Adipocyte (in vitro differentiated cells): Measurements from ENCODE around the gene FMN1.

ENCODE experiments used
- DNase-seq: peaks from one replicate; pipeline ENCODE4 v3.0.0-alpha.2; 2015; ENCODE audit warnings: low read depth
- H3K27me3 ChIP-seq: replicated peaks from 2 replicates; pipeline ENCODE4 v1.7.0; 2013; ENCODE audit warnings: mild to moderate bottlenecking, low read length, moderate library complexity; ENCODE audit not compliant: control insufficient read depth, insufficient read depth
- H3K36me3 ChIP-seq: 2 replicates; pipeline ENCODE4 v1.7.0; 2013; ENCODE audit warnings: low read length, mild to moderate bottlenecking, moderate library complexity; ENCODE audit not compliant: control insufficient read depth, insufficient read depth, severe bottlenecking
- H3K4me1 ChIP-seq: 2 replicates; pipeline ENCODE4 v1.7.0; 2013; ENCODE audit warnings: mild to moderate bottlenecking, low read length, moderate library complexity; ENCODE audit not compliant: control insufficient read depth, insufficient read depth
- H3K4me3 ChIP-seq: 2 replicates; pipeline ENCODE4 v1.7.0; 2013; ENCODE audit warnings: mild to moderate bottlenecking, low read length, moderate library complexity
- H3K9ac ChIP-seq: 2 replicates; pipeline ENCODE4 v1.7.0; 2013; ENCODE audit warnings: mild to moderate bottlenecking, low read length, moderate library complexity
- H3K9me3 ChIP-seq: 2 replicates; pipeline ENCODE4 v1.7.0; 2013; ENCODE audit warnings: mild to moderate bottlenecking, low read length, moderate library complexity; ENCODE audit not compliant: control insufficient read depth

FMN1 gene

DNA sequence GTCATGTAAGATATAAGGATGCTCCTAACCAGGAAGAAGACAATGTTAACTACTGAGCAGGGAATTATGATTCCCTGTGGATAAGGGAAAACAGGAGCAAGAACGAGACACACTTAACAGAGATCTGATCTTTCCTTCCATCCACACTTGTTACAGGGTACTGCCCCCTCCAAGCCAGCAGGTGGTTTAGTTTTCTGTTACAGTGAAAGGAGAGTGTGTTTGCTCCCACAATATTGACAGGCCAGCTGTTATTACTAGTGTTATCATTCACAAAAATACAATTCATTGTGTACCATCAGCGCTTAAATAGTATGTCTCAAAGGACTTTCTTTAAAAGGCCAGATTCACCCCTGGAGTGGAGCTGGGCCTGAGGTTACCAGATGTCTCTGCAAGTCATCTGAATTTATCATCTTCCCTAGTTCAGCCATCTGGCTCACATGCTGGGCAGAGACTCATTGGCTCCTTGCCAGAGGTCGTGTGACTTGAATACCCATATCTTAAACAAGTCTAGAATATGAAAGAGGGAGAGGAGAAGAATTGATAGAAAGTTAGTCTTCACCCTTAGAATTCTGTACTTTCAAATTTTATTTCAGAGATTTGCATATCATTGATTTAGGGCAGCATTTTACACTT is 16.8 kb upstream of the FMN1 start:
- Histone ChIP-seq H3K9me3 (no peaks in the 10 kb centered on the region), H3K27me3 (peaks cover 12% of the 10 kb centered on the region), H3K9ac (no peak overlapping the region), H3K4me3 (no peak overlapping the region), H3K36me3 (no peaks in the 10 kb centered on the region), H3K4me1 (no peaks in the 10 kb centered on the region)
- DNase-seq = no peak

DNA sequence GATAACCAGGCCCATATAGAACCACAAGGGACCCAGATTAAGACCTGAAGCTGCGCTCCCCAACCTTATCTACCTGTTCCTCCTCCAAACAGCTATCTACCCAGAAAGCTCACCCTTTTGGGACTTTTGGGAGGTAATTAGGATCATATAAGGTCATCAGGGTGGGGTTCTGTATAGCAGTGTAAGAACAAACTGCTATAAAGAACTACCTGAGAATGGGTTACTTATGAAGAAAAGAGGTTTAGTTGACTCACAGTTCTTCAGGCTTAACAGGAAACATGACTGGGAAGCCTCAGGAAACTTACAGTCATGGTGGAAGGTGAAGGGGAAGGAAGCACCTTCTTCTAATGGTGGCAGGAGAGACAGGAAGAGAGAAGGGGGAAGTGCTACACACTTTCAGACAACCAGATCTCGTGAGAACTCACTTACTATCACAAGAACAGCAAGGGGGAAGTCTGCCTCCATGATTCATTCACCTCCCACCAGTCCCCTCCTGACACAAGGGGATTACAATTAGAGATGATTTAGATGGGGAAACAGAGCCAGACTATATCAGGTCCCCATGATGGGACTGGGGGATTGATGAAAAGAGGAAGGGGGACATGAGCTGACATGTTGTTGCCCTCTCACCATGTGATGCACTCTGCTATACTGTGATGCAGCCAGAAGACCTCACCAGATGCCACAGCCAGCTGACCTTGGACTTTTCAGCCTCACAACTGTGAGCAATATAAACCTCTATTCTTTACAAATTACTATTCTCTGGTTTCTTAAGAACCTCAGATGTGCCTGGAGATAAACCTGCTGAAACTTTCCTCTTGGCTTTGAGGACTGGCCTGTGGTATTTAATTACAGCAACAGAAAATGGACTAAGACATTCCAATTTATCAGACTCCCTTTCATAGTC is 15.3 kb upstream of the FMN1 start:
- DNase-seq = no peak
- peaks cover 2% of the 10 kb centered on the region for H3K27me3 ChIP-seq
- H3K36me3 ChIP-seq = no peaks in the 10 kb centered on the region

DNA sequence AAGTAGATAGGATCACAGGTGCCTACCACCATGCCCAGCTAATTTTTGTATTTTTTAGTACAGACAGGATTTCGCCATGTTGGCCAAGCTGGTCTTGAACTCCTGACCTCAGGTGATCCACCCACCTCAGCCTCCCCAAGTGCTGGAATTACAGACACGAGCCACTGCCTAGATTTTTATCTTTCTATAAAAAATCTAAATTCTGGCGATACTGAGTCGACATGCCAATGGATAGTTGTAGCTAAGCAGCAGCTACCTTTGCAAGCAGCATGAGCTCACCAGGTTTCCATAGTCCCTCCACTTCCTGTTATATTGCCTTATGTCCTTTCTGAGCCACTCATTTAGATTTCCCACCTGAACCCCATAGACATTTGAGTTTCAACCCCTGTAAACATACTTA is 13.1 kb upstream of the FMN1 start:
- H3K9ac ChIP-seq = no peak overlapping the region

More for the DNA sequence above, 15.3 kb upstream of the FMN1 start:
- H3K9ac ChIP-seq = no peak overlapping the region
- H3K4me1 ChIP-seq = no peaks in the 10 kb centered on the region
- no peaks in the 10 kb centered on the region for H3K9me3 ChIP-seq
- H3K4me3 ChIP-seq = no peak overlapping the region

DNA sequence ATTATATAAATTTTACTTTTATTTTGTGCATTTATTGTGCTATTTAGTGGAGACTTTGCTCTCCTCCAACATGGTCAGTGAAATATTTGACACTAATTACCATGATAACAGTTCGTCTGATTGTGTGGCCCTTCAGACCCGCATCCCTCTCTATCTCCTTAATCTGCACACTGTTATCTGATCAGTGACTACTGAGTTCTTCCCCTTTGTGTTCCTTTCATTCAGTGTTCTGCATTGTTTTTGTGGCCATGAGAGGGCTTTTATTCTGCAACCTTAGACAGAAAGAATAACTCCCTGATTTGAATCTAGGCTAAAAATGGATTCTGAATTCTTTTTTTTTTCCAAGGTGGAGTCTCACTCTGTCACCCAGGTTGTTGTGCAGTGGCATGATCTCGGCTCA is 11.9 kb upstream of the FMN1 start:
- Histone ChIP-seq H3K27me3 (peaks cover 5% of the 10 kb centered on the region), H3K36me3 (no peaks in the 10 kb centered on the region), H3K4me3 (no peak overlapping the region), H3K4me1 (peaks cover 8% of the 10 kb centered on the region), H3K9ac (no peak overlapping the region), H3K9me3 (no peaks in the 10 kb centered on the region)
- no peak for DNase-seq

More for the DNA sequence above, 13.1 kb upstream of the FMN1 start:
- no peaks in the 10 kb centered on the region for H3K36me3 ChIP-seq
- H3K27me3 ChIP-seq = peaks cover 5% of the 10 kb centered on the region
- H3K4me3 ChIP-seq = no peak overlapping the region
- no peaks in the 10 kb centered on the region for H3K9me3 ChIP-seq
- no peak for DNase-seq
- no peaks in the 10 kb centered on the region for H3K4me1 ChIP-seq

DNA sequence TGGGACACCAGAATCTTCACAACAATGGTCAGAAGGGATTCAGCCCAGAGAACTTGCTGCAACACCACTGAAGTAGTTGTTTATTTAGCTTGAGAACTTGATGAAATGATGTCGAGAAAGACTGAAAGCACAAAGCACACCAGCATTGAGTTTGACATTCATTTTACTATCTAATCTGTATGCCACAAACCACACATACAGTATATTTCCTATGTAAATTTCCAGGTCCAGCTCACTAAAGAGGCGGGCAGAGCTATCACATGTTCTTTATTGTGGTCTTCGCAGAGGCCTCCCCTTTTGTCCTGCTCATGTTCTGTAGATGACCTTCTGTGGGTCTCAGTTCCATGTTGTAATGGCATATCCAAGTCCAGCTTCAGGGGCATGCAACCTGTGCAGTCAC is 10.4 kb upstream of the FMN1 start:
- peaks cover 18% of the 10 kb centered on the region for H3K27me3 ChIP-seq
- H3K36me3 ChIP-seq = no peaks in the 10 kb centered on the region
- H3K9me3 ChIP-seq = no peaks in the 10 kb centered on the region
- H3K9ac ChIP-seq = no peak overlapping the region
- no peak overlapping the region for H3K4me3 ChIP-seq
- peaks cover 8% of the 10 kb centered on the region for H3K4me1 ChIP-seq
- no peak for DNase-seq

DNA sequence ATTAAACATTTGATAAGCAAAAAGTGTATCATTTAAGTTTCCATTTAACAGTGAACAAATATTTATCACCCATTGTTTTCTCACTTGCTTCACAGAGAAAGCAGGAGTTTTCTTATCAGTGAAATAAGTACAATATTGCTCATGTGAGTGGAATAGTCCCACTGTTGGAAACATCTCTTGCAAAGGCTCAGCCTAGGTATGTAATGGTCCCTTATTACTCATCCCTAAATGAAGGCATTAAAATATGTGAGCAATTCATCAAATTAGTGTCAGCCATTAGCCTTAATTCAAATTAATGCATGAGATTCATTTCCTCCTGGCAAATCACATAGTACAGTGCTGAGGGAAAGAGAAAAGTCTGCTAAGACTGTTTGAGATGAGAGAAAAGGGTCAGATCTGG is 9.6 kb upstream of the FMN1 start:
- Histone ChIP-seq H3K36me3 (no peaks in the 10 kb centered on the region), H3K4me1 (peaks cover 8% of the 10 kb centered on the region), H3K9me3 (no peaks in the 10 kb centered on the region), H3K4me3 (no peak overlapping the region), H3K27me3 (peaks cover 23% of the 10 kb centered on the region), H3K9ac (no peak overlapping the region)
- DNase-seq = no peak

DNA sequence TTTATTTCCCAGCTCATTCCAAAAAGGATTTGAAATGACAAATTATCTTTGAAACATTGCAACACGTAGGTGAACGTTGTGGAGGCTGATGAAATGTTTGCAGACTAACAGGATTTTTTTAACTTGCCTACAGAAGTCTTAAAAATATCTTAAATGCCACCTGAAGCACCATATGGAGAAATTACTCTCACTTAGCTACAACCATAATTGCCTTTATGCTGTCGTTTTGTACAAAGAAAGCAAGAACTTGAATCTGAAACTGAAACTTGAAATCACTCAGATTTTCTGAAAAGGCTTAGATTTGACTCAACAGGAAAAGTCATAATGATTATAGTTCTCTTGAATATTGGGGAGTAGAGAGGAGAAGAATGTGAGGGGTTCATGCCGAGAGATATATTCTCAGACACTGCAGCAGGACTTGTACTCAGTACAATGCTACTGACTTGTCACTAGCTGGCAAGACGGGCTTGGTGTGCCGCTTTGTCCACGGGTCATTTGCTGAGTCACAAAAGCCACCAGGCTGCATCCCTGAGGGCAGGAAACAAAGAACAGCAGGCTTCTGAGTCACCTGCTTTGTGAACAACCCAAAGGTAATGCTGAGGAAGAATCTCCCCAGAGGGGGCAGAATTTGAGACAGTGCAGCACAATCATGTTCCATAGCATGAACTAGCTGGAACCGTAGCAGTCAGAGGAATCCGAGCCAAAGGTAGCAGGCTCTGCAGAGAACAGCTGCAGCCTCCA is 7.1 kb upstream of the FMN1 start:
- peak overlapping the region; percentile 71 for H3K4me3 ChIP-seq

DNA sequence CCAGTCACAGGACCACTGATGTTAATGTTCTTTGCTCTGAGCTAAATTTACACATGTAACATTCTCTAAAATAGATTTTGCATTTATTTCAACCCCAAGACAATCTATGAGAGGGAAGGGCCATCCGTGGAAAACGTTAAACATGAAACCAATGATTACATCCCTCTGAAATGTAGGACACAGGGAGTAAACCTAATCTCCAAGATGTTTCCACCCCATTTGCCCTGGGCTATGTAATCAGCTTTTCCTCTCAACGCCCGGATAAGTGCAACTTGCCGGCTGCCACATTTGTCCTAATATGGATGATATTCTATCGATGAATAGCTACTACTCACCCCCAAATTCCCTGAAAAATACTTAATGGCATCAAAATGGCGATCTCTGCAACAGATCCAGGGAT is 6.4 kb upstream of the FMN1 start:
- no peak for DNase-seq
- Histone ChIP-seq H3K9ac (no peak overlapping the region), H3K4me3 (no peak overlapping the region), H3K4me1 (peaks cover 8% of the 10 kb centered on the region), H3K27me3 (peaks cover 23% of the 10 kb centered on the region), H3K9me3 (no peaks in the 10 kb centered on the region), H3K36me3 (no peaks in the 10 kb centered on the region)

More for the DNA sequence above, 7.1 kb upstream of the FMN1 start:
- H3K36me3 ChIP-seq = no peaks in the 10 kb centered on the region
- peaks cover 23% of the 10 kb centered on the region for H3K27me3 ChIP-seq
- H3K4me1 ChIP-seq = peaks cover 8% of the 10 kb centered on the region
- peak overlapping the region; percentile 10 for H3K9ac ChIP-seq
- no peaks in the 10 kb centered on the region for H3K9me3 ChIP-seq
- peak; percentile 44 for DNase-seq

DNA sequence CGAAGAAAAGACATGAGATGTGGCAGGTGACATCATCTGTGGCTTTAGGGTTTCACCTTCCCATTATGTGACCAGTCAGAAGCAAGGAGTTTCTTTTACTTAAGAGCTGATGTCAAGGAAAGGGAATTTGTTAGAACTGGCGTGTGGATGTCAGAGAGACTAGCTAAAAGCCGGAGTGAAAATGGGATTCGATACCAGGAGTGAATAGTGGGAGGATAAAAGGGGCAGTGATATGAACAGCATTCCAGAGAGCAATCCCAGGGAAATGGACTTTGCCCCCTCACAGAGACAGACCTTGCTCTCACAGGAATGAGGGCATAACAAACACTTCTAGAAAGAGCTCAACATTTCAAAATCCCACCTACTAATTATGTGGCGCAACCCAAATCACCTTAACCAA is 5.9 kb upstream of the FMN1 start:
- no peak overlapping the region for H3K4me3 ChIP-seq
- H3K27me3 ChIP-seq = peaks cover 23% of the 10 kb centered on the region
- H3K9me3 ChIP-seq = no peaks in the 10 kb centered on the region
- H3K36me3 ChIP-seq = no peaks in the 10 kb centered on the region
- no peak for DNase-seq
- peaks cover 8% of the 10 kb centered on the region for H3K4me1 ChIP-seq
- no peak overlapping the region for H3K9ac ChIP-seq

DNA sequence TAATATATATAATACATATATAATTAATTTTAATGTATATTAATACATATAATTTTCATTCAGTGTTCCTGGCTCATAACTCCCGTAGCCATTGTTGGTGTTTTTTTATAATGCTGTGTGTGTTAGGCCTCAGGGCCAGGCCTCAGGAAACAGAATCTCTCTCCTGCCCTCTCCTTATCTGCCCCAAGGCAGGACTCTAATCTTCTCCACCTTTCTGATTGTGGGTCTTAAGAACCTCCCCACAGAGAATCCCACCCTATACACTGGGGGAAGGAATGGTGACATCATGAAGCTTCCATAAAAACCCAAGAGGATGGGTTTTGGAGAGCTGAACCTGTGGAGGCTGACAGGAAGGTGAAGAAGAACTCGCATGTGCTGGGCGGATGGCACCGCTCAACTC is 4.0 kb upstream of the FMN1 start:
- DNase-seq = no peak
- H3K9ac ChIP-seq = no peak overlapping the region

DNA sequence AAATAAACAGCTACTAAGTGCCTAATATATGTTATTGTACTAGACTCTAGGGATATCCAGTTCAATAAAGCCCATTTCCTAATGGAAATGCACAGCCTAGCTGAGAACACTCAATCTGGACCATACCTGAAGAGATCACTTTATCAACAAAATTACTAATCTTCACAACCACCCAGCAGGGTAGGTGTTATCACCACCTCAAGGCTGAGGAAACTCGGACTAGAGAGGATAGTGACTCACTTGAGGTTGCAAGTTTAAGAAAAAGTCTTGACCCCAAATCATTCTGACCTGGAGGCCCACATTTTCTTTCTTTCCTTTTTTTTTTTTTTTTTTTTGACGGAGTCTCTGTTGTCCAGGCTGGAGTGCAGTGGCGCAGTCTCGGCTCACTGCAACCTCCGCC is 3.1 kb upstream of the FMN1 start:
- Histone ChIP-seq H3K4me3 (no peak overlapping the region), H3K36me3 (no peaks in the 10 kb centered on the region)

More for the DNA sequence above, 4.0 kb upstream of the FMN1 start:
- Histone ChIP-seq H3K4me3 (no peak overlapping the region), H3K36me3 (no peaks in the 10 kb centered on the region), H3K9me3 (no peaks in the 10 kb centered on the region), H3K27me3 (peaks cover 20% of the 10 kb centered on the region), H3K4me1 (peaks cover 14% of the 10 kb centered on the region)

More for the DNA sequence above, 3.1 kb upstream of the FMN1 start:
- peaks cover 14% of the 10 kb centered on the region for H3K4me1 ChIP-seq
- H3K9ac ChIP-seq = no peak overlapping the region
- no peaks in the 10 kb centered on the region for H3K9me3 ChIP-seq
- H3K27me3 ChIP-seq = peaks cover 29% of the 10 kb centered on the region
- DNase-seq = no peak
